Lung microvascular endothelial cell (primary cell): ENCODE results near the gene HPGD. TPM values are rescaled to one million over a fixed set of nuclear protein-coding genes. Genes with fewer than 3 reads are reported as not detected.

Source experiments
- DNase-seq, 2 donors: peaks; one replicate each; pipeline versions ENCODE4 v3.0.0 to v3.0.0-alpha.2; 2010; ENCODE audit warnings: low read depth in 2 of 2
- total RNA-seq: library from RNA; depleted of rRNA; stranded (reverse); fragments of >200 nt; gene quantifications from 2 replicates; pipeline ENCODE4 v1.2.1, GENCODE V29; 2014

HPGD gene
- total RNA-seq, result not detected in 2 replicates

DNA sequence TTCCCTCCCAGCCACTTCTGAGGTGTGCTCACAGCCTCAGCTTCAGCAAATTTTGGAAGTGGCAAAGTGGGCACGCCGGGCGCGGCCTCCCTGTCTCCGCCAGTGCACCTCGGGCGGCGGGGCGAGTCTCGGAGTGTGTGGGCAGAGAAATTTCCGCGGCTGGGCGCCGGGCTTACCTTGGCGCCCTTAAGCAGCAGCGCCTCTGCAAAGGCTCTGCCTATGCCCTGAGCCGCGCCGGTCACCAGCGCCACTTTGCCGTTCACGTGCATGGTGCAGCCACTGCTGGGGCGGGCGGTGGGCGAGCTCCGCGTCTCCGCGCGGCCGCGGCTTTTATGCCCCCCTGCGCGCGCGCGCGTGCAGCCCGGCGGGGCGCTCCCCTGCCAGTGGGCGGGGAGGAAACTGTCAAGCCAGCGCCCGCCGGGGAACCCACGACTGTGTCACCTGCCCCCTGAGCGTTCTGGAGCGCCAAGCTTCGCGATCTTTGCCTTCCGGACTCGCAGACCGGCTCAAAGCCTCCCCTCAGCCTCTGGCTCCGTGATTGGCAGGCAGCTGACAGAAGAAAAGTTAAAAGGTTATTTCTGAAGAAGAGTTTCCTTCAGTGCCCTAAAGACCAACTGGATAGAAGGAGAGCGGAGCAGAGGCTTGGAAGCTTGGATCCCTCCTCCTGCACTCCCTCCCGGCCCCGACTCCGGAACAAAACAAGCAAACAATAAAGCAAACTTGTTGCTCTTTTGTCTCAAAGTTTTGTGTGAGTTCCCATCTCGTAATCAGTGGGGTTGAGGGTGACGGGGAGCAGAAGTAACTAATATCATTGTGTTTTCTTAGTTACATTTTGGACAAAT is at the start of gene HPGD:
Gene HPGD (minus strand): TSS at position 306 of the 842 bp plus-strand sequence. CDS start 37 bp downstream, at position 269.
- DNase-seq, result no peak

DNA sequence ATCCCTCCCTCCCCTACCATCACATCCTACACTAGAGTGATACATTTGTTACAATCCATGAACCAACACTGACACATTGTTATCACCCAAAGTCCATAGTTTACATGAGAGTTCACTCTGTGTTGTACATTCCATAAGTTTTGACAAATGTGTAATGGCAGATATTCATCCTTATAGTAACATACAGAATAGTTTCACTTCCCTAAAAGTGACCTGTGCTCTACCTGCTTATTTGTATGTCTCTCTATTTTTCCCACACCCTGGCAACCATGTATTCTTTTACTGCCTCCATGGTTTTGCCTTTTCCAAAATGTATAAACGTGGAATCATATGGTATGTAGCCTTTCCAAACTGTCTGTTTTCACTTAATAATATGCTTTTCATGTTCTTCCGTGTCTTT is 42.2 kb upstream of the HPGD start:
- DNase-seq, result no peak

DNA sequence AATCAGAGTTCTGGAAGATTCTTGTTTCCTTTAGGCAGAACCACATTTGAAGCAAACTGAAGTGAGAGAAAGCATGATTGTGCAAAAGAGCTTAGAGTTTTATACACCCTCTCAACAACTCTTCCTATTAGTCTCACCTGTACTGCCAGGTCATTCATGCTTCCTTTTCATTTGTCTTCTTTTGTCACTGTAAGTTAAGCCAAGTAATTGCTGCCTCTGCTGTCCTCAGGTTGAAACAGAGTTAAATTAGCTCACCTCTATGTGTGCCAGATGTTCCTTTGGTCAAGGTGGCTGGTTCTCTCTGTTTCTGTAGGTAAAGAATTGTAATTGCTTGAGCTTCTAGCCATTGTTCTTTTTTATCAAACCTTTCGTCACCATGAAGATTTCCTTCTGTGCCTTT is 41.1 kb upstream of the HPGD start:
- no peak for DNase-seq

DNA sequence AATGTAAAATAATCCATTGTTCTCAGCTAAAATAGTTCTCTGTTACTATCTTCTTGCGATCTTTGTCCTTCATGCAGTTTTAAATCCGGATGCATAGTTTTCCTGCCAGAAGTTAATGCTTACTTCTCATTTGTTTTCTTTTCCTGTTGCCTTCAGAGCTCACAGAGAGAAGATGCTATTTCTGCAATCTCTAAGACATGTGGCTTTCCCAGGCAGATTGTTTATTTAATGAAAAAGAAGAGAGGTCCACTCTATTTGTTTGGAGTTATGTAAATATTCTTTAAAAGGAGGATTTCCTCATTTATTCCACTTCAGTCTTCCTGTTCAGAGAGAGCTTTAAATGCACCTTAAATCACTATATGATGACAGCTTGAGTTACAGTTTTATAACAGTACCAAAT is 39.3 kb upstream of the HPGD start:
- no peak for DNase-seq

DNA sequence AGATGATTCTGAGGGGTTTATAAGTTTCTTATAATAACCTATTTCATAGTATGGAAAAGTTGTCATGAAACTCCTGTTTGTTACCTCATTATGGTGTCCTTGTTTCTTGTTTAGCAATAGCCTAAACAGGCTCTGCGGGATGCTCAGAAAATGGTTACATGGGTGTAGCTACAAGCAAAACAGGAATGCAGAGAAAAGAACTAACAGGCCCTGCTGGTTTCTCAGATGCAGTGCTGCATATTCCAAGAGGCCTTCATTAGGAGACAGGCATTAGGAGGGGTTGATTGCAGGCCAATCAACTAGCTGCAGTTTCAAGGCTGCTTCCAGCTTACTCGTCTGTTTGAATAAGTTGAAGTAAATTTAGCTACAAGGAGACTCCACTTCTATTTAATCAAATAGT is 37.6 kb upstream of the HPGD start:
- DNase-seq, result no peak

DNA sequence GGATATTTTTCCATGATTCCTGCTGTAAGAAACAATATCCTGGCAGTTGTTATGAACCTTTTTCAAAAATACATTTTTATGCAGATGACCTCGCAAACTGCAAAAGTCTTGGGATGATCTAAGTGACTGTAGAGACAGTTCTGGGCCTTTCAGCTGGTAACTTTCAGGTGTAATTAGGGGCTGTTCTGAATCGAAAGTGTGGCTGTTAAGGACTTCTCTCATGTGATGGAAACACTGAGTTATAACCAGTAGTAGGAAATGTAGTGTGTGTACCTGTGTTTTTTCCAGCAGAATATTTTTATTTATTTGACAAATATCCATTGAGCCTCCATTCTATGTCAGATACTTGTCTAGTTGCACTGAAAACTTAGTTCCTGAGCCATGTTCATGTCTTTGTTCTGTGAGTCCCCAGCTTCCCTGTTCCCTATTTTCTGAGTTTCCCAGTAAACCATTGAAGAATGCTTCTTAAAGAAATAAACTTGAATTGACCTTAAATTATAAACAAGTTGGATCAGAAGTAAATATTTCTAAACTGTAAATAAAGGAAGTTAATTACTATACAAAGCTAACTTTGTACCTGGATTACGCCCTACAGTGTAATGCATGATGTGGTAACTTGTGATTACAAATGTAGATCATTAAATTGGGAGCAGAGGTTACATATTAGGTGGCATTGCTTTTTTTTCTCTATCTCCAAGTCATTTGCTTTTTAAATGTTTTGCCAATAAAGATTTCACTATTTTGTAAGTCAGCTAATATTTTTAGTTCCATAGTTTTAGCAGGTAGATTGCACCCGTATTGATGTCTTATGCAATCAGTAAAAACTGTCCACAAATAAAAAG is 33.7 kb upstream of the HPGD start:
- DNase-seq, result no peak

DNA sequence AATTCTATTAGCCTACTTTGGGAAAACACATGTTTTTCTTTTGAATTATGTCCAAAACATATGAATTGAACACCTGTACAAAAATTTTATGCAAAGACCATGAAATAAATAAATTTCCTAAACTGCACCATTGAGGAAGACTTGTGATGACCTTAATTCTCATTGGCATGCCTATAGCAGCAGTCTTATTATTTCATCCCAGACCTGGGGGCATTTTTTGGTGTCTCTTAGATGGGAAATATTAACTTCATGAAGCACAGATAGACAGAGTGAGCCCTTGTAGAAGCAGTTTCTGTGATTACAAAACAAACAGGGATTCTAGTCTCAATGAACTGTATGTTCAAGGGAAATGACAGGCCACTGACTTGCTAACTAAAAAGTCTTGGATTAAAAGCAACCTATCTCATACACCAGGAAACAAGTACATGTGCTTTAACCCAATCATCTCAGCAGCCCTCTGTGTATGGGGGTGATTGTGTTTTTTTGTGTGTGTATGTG is 32.0 kb upstream of the HPGD start:
- no peak for DNase-seq

DNA sequence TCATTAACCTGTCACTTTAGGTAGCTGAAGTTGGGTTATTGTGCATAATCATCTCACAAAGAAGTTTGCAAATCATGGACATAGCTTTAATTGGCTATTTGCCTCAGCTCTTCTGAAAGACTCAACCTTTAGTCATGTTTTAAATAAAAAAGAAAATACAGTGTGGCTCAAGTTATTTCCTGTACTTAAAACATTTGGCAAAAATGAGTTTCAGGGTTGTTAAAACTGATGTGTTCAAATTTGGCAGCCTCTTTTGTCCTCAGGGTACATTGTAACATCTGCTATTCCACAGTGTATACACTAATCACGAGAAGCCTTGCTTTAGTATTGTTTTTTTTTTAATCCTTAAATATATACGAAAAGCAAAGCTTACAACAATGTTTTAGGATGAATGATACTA is 31.5 kb upstream of the HPGD start:
- DNase-seq, result no peak

DNA sequence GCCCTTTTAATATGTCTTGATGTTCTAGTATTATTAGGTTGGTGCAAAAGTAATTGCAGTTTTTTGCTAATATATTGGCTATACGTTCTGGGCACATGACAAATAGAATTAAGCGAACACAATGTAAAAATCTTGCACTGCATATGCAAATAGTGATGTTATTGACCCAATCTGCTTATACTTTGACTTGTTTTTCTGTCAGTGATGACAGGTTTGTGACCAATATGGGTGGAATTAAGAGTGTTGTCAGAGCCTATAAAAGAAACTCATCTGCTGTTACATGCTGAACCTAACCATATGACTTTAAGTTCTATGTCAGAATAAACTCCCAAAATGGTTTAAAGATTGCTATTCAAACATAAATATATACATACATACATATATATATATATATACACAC is 30.7 kb upstream of the HPGD start:
- DNase-seq, result no peak

DNA sequence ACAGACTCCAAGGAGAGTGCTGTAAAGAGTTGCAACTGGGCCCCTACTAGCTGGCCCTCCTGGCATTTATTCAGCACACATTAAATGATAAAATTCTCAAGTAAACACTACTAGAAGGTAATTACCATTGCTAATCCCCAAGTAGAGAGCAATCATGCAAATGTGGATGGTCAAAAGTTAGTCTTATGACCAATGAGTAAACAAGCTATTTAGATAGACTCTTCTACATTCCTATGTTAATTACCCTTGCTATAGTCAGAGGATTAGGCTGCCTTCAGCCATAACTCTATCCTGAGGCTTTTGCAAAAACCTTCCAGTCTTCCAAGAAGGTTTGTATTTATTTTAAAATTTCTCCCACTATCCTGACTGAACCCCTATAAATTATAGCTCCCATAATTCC is 28.3 kb upstream of the HPGD start:
- DNase-seq, result no peak

DNA sequence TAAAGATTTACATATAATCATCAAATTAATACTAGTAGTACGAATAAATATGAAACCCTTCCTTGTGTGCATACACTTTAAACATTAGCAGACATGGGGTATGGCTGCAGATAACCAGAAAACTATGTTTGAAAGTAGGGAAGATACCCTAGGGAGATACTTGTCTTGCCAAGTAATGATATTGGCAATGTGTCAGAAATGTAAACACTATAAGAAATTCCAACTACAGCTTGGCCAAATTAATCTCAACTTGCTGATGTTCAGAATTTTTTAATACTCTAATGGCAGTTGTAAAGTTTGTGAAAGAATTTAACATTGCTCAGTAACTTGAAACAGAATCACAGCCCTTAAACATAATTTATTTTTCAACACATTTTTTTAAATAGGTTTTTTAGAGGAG is 27.4 kb upstream of the HPGD start:
- DNase-seq, result no peak

DNA sequence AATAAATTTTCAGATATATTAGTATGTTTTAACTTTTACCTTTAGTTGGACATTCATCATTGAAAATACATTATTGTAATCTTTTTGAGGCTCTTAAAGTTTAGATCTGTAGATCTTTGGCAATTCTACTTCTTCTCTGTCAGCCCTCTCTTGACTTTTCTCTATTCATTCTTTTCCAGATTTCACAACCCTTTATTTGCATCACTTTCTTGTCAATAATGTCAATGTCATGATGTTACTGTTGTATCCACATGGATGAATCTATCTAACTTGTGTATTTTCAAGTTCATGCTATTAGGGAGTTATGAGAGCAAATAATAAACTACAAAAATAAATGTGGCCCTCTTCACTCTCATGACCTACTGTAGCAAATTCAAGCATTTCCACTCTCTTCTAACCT is 23.0 kb upstream of the HPGD start:
- no peak for DNase-seq

DNA sequence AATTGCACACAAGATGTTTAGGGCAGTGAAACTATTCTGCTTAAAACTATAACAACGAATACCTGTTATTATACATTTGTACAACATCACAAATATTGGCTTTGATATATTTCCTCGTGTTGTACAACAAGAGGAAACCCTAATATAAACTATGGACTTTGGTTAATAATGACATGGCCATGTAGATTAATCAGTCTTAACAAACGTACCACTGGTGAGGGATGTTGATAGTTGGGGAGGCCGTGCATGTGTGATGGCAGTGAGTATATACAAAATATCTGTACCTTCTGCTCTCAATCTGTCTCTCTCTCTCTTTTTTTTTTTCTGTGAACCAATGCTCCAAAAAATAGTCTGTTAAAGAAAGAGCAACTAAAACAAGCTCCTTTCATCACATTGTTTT is 22.2 kb upstream of the HPGD start:
- no peak for DNase-seq

DNA sequence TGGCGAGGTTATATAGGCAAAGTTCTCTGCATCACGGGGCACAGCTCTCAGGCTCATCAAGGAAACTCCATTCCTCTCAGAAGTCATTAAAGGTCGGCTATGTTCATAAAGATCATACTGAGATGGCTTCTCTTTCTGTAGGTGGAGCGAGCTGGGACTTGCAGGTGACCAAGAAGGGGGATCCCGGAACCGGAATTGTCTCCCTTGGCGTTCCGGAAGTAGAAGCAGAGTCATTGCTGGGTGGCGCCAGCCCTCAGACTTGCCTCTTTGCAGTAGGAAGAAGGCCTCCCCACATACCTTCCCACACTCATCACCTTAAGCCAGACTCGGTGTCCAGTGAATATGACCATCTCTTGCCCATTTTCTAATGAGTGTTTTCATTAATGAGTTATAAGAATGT is 17.9 kb upstream of the HPGD start:
- DNase-seq, result no peak

DNA sequence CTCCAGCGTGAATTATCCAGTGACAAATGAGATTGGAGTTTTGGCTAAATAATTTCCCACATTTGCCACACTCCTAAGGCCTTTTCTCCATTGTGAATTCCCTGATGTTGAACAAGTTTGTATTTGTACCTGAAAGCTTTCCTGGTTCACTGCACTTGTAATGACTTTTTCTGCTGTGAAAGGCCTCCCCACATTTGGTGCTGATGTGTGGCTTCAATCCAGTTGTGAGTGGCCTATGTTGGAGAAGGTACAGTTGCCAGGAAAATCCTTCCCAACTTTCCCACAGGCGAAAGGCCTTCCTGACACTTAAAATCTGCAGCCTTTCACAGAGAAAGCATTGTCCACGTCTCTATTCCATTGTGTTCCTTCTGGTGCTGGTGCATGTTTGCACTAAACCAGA is 17.3 kb upstream of the HPGD start:
- no peak for DNase-seq

DNA sequence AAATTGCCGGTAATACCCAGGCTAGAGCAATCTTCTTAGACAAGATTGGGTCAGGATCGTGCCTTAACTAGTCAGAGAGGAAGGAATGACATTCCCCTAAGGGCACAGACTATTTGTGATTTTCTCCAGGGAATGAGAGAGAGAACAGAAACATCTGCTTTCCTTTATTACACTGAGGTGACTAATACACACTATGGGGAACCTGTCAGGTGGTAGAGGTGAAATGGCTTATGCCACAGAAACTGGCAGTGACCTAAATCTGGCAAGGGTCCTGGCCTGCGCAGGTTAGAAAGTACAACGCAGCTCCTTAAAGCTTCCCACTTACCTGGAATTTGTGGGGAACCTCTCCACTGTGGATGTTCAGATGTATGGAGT is 16.6 kb upstream of the HPGD start:
- no peak for DNase-seq

DNA sequence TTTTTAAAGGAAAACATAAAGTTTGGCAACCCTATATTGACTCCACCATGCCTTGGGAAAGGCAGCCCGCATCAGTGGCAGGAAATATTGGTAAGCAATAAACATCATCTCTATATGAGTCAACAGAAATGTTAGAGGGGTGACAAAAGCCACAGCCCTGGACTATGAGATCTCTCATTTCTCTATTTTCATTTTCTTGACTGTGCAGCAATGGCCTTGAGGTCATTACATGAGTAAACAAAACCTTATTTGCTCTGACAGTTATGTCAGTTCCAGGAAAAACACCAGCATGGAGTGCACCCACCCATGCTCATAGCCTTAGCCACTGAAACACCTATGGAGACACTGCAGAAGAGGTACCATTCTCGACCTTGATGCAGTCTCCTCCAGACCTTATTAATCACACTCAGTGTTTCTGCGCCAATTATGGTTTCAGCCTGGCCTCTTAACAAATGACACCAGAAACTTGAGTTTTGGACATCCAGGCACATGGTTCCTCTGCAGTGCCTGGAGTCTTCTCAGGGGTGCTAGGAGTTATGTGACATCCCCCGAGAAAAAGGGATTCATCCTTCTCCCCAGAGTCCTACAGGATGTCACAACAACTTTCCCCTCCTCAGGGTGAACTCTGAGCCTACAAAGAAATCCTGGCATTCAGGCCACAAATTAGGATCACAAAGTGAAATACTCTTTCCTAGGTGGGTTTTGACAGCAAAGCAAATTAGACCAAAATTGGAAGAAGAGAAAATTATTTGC is 16.0 kb upstream of the HPGD start:
- no peak for DNase-seq

DNA sequence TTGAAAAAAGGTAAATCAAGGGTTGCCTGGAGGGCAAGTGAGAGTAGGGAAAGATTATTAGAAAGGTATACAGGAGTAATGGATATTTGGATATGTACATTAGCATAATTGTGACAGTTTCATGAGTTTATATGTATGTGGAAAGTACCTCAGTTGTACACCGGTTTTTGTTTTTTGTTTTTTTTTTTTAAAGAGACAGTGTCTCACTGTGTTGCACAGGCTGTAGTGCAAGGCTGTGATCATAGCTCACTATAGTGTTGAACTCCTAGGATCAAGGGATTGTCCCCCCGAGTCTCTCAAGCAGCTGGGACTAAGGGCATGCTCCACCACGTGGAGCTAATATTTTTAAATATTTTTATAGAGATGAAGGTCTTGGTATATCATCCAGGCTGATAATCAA is 15.3 kb upstream of the HPGD start:
- no peak for DNase-seq

DNA sequence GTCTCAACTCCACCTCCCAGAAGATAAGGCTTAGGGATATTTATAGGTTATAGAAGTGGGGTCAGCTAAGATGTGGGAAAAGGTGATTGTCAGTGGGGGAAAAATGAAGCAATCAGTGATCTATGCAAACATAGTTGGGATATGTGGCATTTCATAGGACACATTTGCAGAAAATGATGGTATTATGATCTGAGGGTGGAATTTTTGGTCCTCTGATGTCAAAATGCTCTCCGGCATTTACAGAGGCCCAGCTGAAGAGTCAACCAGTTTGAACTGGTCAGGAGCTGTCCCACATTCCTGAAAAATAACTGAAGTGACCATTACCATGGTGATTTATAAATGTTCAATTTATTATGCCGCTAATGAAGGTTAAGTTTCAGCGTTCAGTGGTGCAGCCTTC is 12.2 kb upstream of the HPGD start:
- no peak for DNase-seq

DNA sequence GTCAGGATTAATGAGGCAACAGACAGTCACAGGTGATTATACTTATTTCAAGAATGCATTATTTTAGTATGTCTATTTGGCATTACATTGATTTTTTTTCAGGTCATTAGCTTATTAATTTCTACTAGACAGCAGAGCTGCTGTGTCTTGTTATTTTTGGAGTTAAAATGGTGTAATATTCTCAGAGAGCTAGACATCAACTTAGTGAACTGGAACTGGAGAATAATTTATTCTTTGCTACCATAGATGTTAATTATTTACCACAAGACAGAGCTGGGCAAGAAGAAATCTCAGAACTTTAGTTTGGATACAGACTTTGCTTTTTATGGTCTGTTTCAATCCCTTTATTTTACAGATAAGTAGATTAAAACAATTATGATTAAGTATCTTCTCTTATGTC is 10.2 kb upstream of the HPGD start:
- DNase-seq, result no peak

DNA sequence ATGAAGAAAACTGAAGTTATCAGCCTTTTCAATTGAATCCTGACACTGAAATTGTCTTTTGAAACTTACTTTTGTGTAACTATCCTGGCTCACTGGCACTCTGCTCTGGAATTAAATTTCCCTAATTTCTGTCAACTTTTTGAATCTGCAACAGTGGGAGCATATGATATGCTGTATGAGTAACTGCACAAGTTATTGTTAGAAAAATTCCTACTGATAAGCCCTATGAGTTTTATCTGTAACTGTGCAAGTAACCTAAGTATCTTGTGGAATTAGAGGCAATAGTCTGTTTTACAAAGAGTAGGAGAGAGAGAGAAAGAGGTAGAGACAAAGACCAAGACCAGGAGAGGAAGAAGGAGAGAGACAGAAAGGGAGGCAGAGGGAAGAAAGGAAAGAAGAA is 9.2 kb upstream of the HPGD start:
- no peak for DNase-seq

DNA sequence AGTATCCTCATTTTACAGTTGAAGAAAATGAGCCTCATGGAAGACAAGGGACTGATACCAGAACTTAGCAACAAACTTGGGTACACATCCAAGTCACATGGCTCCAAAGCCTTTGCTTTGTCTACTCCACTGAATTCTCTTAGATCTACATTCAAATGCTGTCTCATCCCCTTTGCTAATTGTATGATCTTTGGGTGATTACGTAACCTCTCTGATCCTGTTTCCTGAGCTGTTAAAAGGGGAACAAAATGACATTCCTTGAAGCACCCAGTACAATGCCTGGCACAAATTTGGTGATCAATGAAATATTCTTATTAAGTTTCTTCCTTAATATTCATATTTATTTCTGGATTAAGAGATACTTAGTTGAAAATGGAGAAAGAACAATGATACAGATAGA is 5.9 kb upstream of the HPGD start:
- DNase-seq, result no peak
